ENCODE data around the gene STXBP5. TPM values are rescaled to one million over a fixed set of nuclear protein-coding genes. Genes with fewer than 3 reads are reported as not detected.

The STXBP5 gene
- total RNA-seq, 6 experiments from 2014 or later = 29.5 to 36.2 (median 32.1) TPM

DNA sequence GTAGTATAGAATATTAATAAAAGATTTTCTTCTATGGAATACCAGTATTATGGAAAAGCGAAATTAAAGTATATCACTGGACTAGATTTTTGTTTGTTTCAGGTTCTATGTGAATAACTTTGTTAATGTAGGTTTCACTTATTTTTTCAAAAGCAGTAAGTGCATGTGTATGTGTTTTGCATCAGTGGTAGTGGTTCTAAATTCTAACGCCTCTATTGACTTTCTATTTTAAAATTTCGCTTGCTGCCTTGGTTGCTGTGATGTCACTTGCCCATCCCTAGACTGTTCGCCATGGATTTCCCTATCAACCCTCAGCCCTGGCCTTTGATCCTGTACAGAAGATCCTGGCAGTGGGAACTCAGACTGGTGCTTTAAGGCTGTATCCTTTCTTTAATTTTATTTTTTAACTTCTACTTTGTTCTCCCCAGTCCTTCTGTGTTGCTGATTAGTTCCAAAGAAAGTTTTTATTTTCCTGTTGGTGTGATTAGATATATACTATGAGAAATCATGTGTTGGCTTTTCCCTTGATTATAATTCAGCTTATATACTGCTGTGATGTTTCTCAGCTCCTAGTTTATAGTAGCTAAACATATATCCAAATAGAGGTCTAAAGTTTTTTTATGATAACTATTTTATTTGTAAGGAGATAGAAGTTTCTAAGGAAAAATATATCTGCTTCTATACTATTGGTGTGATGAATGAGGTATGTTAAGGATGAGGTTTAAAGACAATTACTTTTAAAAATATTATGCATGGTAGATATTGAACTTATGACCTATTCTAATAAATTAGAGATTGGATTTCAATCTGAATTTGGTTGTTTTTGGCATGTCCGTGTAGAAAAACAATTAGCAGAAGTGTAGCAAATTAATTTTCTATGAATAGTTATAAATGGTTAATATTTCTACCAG lies 1.7 kb downstream of the STXBP5 start:
- no peak for DNase-seq
- Mint-ChIP-seq H3K27ac (peak overlapping the region; percentile 15; the same call in 1 of the 2 replicates), H3K27me3 (ENCODE audit: insufficient read depth) (peaks cover 3% of the 10 kb centered on the region; the same call in 1 of the 2 replicates), H3K4me3 (peak overlapping the region; percentile 99), H3K9me3 (no peaks in the 10 kb centered on the region), H3K36me3 (ENCODE audit: low read depth) (peaks cover 21% of the 10 kb centered on the region), H3K4me1 (ENCODE audit: low read depth) (peaks cover 49% of the 10 kb centered on the region)
- TF ChIP-seq, protein P1, sequence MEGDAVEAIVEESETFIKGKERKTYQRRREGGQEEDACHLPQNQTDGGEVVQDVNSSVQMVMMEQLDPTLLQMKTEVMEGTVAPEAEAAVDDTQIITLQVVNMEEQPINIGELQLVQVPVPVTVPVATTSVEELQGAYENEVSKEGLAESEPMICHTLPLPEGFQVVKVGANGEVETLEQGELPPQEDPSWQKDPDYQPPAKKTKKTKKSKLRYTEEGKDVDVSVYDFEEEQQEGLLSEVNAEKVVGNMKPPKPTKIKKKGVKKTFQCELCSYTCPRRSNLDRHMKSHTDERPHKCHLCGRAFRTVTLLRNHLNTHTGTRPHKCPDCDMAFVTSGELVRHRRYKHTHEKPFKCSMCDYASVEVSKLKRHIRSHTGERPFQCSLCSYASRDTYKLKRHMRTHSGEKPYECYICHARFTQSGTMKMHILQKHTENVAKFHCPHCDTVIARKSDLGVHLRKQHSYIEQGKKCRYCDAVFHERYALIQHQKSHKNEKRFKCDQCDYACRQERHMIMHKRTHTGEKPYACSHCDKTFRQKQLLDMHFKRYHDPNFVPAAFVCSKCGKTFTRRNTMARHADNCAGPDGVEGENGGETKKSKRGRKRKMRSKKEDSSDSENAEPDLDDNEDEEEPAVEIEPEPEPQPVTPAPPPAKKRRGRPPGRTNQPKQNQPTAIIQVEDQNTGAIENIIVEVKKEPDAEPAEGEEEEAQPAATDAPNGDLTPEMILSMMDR (IDR thresholded peaks at IDR 0.05) = no peak

DNA sequence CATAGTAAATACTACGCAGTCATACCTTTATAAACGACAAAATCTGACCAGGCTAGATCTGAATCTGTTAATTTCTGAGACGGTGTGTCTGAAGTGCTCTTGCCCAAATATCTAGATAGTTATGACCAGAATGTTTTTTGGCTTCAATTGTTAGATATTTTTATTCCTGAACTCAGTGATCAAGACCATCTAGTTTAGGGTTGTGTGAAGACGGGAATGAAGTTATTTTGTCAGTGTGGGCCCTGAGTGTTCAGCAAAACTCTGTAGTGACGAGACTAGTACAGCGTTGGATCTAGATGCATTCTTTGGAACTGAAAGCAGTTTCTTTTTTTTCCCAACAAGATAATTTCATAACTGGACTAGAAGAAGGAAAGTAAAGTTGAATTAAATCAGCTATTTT lies 3.1 kb downstream of the STXBP5 start:
- Mint-ChIP-seq H3K27ac (peak overlapping the region; percentile 63), H3K4me3 (peak overlapping the region; percentile 99), H3K9me3 (no peaks in the 10 kb centered on the region), H3K36me3 (ENCODE audit: low read depth) (peaks cover 23% of the 10 kb centered on the region), H3K4me1 (ENCODE audit: low read depth) (peaks cover 47% of the 10 kb centered on the region), H3K27me3 (ENCODE audit: insufficient read depth) (peaks cover 3% of the 10 kb centered on the region; the same call in 1 of the 2 replicates)
- TF ChIP-seq, protein P1 (IDR thresholded peaks at IDR 0.05) = no peak
- no peak for DNase-seq

DNA sequence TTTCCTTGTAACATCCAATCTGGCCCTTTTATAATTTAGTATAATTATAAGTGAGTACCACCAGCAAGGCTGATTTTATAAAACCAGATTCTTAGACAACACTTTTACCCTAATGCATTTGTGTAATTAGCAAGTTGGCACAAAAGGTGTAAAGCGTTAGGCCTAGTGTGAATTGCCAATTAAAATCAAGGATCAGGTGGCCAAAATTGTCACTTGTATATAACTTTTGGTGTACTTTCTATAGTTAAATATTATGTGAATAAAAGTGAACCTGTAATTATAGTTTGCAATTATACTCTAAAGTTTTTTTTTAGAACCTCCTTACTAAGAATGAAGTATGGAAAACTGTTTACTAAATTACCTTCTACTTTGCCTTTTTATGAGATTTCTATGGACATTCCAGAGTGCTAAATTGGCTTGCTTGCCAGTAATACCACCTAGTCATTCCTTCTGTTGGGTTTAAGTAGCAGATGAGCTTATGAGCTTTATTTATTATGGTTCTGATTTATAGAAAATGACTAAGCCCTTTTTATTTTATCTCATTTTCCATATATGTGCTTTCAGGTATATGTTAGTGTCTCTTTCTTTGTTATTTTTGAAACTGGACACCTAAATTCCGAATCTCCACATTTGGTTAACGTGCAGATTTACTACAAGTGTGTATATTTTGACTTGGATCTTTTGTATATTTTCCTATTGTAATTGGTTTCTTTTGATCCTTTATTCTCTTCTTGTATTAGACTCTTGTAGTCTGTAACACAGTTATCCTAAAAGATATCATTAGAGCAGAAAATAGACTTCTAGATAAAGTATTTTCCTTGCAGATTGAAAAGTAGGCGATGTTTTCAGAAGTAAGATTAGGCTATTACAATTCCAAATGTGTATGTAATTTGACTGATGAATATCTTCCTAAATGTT lies 3.9 kb downstream of the STXBP5 start:
- Mint-ChIP-seq H3K27me3 (ENCODE audit: insufficient read depth) (peaks cover 3% of the 10 kb centered on the region; the same call in 1 of the 2 replicates), H3K27ac (peak overlapping the region; percentile 63), H3K36me3 (ENCODE audit: low read depth) (peaks cover 26% of the 10 kb centered on the region), H3K9me3 (no peaks in the 10 kb centered on the region), H3K4me1 (ENCODE audit: low read depth) (peaks cover 51% of the 10 kb centered on the region), H3K4me3 (peak overlapping the region; percentile 99)
- DNase-seq = no peak
- TF ChIP-seq, protein P1 (IDR thresholded peaks at IDR 0.05) = no peak

DNA sequence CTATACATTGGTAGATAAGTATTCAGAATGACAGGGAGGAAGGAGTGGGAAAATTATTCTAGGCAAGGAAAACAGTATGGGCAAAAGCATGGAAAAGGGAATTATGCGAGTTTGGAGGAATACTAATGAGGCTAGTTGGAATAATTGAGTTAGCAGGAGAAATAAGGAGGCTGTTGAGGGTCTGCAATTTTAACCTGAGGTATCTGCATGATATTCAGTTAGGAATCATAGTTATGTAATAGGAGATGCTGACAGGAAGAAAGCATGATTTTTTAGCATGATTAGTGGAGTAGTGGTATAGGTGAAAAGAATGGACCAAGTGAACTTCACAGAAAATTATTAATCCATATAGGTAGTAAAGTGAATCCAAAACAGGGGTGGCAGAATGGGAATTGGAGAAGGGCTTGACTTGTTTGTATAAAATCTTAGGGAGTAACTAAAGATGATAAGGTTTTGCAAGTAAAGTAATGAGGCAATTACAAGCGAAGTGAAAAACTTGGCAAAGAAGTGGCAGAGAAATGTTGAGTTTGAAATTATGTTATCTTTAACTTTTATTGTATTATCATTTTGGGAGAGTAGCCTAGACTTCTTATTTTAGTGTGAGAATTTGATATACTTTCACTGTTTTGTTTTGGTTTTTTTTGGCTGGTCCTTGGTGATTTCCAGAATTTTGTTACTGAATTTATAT lies 5.7 kb downstream of the STXBP5 start:
- Mint-ChIP-seq H3K9me3 (no peaks in the 10 kb centered on the region), H3K4me3 (no peak overlapping the region), H3K27me3 (ENCODE audit: insufficient read depth) (no peaks in the 10 kb centered on the region; the same call in 1 of the 2 replicates), H3K36me3 (ENCODE audit: low read depth) (peaks cover 29% of the 10 kb centered on the region), H3K4me1 (ENCODE audit: low read depth) (peaks cover 66% of the 10 kb centered on the region), H3K27ac (no peak overlapping the region)
- TF ChIP-seq, protein P1 (IDR thresholded peaks at IDR 0.05) = no peak
- no peak for DNase-seq

DNA sequence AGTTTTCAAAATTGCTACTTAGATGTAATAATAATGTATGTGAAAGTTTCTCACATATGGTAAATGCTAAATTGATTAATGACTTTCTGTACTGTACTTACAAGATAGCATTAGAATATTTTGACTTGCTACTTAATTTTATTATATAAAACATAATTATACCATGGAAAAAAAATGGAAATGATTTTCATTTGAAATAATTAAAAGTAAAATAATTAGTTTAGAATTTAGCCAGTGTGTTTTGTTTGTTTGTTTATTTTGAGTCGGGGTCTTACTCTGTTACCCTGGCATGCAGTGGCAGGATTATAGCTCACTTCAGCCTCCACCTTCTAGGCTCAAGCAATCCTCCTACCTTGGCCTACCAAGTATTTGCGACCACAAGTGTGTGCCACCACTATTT lies 7.1 kb downstream of the STXBP5 start:
- TF ChIP-seq, protein P1 (IDR thresholded peaks at IDR 0.05) = no peak
- peaks cover 28% of the 10 kb centered on the region for H3K36me3 Mint-ChIP-seq (ENCODE audit: low read depth)
- peaks cover 58% of the 10 kb centered on the region for H3K4me1 Mint-ChIP-seq (ENCODE audit: low read depth)
- H3K27ac Mint-ChIP-seq = no peak overlapping the region
- no peaks in the 10 kb centered on the region for H3K9me3 Mint-ChIP-seq
- no peaks in the 10 kb centered on the region; the same call in 1 of the 2 replicates for H3K27me3 Mint-ChIP-seq (ENCODE audit: insufficient read depth)
- H3K4me3 Mint-ChIP-seq = no peak overlapping the region
- DNase-seq = no peak

Data from HFFc6 (cell line).